HepG2 (cell line): ENCODE measurements around the gene SEZ6.

ENCODE experiments used
- HOXA7 ChIP-seq: sonication (generic); formaldehyde crosslinking; IDR thresholded peaks from 2 replicates; pipeline ENCODE4 v1.8.1; 2022; ENCODE audit warnings: mild to moderate bottlenecking, missing genetic modification reagents, moderate library complexity
- POLR2AphosphoS5 ChIP-seq: IDR thresholded peaks from 2 replicates; pipeline ENCODE4 v1.6.1; 2012; ENCODE audit warnings: low read depth, low read length
- U2AF2 ChIP-seq: fragments of 200-400 bp; formaldehyde crosslinking; IDR thresholded peaks from 2 replicates; pipeline ENCODE4 v1.6.1; 2017; ENCODE audit warnings: low read depth, mild to moderate bottlenecking, low read length
- ZSCAN29 ChIP-seq: sonication (generic); formaldehyde crosslinking; conservative IDR thresholded peaks from 2 replicates; pipeline ENCODE4 v1.4.0; 2020; ENCODE audit warnings: mild to moderate bottlenecking, missing genetic modification reagents
- TF ChIP-seq, protein P1 (sequence below): sonication (generic); formaldehyde crosslinking; IDR thresholded peaks from 2 replicates; pipeline ENCODE4 v1.4.0; 2020; ENCODE audit warnings: mild to moderate bottlenecking, missing genetic modification reagents
- TF ChIP-seq, protein P2 (sequence below), 2 experiments: sonication (generic) in 1 of 2; formaldehyde crosslinking in 1 of 2; IDR thresholded peaks; 2 replicates each; pipeline versions ENCODE4 v1.5.1 to v1.6.1; 2011 to 2020; ENCODE audit warnings: borderline replicate concordance in 1 of 2, low read depth in 1 of 2, low read length in 1 of 2, mild to moderate bottlenecking in 1 of 2, missing genetic modification reagents in 1 of 2, moderate library complexity in 1 of 2
- TF ChIP-seq, protein P3 (sequence below): sonication (generic); formaldehyde crosslinking; IDR thresholded peaks from 2 replicates; pipeline ENCODE4 v1.5.0; 2020; ENCODE audit warnings: mild to moderate bottlenecking, missing genetic modification reagents, moderate library complexity
- TF ChIP-seq, protein P4 (sequence below): IDR thresholded peaks from 2 replicates; pipeline ENCODE4 v1.6.1; 2018; ENCODE audit warnings: missing genetic modification reagents
- TF ChIP-seq, protein P5 (sequence below): sonication (generic); formaldehyde crosslinking; IDR thresholded peaks from 2 replicates; pipeline ENCODE4 v1.8.1; 2023; ENCODE audit warnings: mild to moderate bottlenecking, missing genetic modification reagents
- TF ChIP-seq, protein P6 (sequence below): sonication (generic); formaldehyde crosslinking; IDR thresholded peaks from 2 replicates; pipeline ENCODE4 v1.4.0; 2020; ENCODE audit warnings: mild to moderate bottlenecking, missing genetic modification reagents

DNA sequence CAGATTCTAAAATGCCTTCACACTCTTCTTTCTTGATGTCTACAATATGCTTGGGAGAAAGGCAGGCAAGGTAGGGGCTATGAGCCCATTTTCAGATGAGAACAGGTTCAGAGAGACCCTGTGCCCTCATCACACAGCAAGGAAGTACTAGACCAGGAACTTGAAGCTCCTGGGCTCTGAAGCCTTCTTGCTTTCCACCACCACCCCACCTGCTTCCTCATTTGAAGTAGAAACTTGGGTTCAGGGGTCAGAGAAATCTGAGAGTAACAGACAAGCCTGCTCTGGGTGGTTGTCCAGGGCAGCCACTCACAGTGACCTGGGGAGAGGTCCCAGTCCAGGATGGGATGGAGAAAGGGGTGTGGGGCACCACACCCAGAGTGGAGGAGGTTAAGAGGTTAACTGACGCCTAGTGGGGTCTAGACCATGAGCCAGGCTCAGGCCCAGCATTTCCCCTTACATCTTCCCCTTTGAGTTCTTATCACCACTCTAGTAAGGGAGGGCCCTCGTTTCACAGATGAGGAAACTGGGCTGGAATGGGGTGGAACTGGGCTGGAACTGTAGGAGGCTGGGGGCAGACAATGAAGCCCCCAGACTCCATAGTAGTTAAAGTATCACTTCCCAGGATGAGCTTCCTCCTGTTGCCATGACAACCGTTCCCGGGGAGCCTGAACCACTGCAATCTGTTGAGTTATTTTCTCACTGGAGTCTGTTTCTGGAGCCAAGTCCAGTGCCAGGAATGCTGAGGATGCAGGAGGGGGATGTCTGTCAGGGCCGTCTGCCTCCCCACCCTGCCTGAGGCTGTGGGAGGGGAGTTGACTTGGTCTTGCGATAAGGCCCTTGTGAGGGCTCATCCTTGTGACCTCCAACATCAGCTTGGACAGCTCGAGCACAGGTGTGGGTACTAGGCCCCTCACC is 38.4 kb downstream of the SEZ6 start:
- TF ChIP-seq, protein P1, sequence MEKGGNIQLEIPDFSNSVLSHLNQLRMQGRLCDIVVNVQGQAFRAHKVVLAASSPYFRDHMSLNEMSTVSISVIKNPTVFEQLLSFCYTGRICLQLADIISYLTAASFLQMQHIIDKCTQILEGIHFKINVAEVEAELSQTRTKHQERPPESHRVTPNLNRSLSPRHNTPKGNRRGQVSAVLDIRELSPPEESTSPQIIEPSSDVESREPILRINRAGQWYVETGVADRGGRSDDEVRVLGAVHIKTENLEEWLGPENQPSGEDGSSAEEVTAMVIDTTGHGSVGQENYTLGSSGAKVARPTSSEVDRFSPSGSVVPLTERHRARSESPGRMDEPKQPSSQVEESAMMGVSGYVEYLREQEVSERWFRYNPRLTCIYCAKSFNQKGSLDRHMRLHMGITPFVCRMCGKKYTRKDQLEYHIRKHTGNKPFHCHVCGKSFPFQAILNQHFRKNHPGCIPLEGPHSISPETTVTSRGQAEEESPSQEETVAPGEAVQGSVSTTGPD (CRISPR knock-in tag): no peak
- TF ChIP-seq POLR2AphosphoS5 (no peak), U2AF2 (no peak), HOXA7 (no peak), ZSCAN29 (CRISPR knock-in tag) (no peak)
- TF ChIP-seq, protein P2, sequence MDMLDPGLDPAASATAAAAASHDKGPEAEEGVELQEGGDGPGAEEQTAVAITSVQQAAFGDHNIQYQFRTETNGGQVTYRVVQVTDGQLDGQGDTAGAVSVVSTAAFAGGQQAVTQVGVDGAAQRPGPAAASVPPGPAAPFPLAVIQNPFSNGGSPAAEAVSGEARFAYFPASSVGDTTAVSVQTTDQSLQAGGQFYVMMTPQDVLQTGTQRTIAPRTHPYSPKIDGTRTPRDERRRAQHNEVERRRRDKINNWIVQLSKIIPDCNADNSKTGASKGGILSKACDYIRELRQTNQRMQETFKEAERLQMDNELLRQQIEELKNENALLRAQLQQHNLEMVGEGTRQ (IDR thresholded peaks at IDR 0.05; ENCODE audit: low read depth, low read length): no peak
- TF ChIP-seq, protein P2 (CRISPR knock-in tag; IDR thresholded peaks at IDR 0.05; ENCODE audit: borderline replicate concordance): no peak
- TF ChIP-seq, protein P3, sequence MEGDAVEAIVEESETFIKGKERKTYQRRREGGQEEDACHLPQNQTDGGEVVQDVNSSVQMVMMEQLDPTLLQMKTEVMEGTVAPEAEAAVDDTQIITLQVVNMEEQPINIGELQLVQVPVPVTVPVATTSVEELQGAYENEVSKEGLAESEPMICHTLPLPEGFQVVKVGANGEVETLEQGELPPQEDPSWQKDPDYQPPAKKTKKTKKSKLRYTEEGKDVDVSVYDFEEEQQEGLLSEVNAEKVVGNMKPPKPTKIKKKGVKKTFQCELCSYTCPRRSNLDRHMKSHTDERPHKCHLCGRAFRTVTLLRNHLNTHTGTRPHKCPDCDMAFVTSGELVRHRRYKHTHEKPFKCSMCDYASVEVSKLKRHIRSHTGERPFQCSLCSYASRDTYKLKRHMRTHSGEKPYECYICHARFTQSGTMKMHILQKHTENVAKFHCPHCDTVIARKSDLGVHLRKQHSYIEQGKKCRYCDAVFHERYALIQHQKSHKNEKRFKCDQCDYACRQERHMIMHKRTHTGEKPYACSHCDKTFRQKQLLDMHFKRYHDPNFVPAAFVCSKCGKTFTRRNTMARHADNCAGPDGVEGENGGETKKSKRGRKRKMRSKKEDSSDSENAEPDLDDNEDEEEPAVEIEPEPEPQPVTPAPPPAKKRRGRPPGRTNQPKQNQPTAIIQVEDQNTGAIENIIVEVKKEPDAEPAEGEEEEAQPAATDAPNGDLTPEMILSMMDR (CRISPR knock-in tag): no peak
- TF ChIP-seq, protein P4, sequence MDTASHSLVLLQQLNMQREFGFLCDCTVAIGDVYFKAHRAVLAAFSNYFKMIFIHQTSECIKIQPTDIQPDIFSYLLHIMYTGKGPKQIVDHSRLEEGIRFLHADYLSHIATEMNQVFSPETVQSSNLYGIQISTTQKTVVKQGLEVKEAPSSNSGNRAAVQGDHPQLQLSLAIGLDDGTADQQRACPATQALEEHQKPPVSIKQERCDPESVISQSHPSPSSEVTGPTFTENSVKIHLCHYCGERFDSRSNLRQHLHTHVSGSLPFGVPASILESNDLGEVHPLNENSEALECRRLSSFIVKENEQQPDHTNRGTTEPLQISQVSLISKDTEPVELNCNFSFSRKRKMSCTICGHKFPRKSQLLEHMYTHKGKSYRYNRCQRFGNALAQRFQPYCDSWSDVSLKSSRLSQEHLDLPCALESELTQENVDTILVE (CRISPR knock-in tag): no peak
- TF ChIP-seq, protein P5, sequence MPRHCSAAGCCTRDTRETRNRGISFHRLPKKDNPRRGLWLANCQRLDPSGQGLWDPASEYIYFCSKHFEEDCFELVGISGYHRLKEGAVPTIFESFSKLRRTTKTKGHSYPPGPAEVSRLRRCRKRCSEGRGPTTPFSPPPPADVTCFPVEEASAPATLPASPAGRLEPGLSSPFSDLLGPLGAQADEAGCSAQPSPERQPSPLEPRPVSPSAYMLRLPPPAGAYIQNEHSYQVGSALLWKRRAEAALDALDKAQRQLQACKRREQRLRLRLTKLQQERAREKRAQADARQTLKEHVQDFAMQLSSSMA (CRISPR knock-in tag): no peak
- TF ChIP-seq, protein P6, sequence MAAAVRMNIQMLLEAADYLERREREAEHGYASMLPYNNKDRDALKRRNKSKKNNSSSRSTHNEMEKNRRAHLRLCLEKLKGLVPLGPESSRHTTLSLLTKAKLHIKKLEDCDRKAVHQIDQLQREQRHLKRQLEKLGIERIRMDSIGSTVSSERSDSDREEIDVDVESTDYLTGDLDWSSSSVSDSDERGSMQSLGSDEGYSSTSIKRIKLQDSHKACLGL: no peak
